ENCODE results near the gene PNMT.

DNA sequence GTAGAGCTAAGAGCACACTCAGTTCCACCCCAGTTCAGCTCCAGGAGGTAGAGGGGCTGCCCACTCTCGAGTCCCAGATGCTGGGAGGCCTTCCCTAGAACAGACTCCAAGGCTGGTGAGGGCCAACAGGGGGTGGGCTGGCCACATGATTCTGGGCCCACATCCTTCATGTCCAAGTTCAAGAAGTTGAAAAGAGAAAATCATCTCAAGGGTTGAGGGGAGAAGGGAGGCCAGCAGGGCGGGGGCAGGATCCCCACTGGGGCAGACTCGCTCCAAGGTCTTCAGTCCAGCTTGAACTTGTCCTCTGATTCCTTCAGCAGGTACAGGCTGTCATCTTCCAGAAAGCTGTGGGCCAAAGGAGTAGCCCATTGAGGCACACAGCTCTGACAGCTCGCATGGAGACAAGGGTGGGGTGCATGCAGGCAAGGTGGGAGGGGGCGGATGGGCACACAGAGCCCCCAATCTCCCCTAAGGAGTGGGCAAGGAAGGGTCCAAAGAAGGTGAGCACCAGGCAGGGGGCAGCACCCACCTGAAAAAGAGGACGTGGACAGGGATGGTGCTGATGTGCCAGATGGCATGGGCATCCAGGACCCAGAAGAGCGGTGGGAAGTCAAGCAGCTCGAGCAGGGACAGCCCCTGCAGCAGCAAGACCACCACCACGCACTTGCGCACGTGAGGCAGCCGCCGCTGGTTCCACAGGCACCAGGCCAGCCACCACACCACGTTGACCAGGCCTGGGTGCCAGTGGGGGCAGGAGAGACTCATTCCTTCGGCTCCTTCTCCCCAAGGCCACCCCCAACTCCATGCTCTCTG, 4.5 kb downstream of the PNMT start:
- TF ChIP-seq CTCF (IDR thresholded peaks at IDR 0.05) (no peak), POLR2A (IDR thresholded peaks at IDR 0.05) (no peak)

All from testis (tissue), 2 donors.